A673 (cell line): ENCODE measurements around the gene PRKD1.

Experiments
- CTCF ChIP-seq: fragments of 300-800, 200-600 bp; sonication (generic); conservative IDR thresholded peaks from 2 replicates; pipeline ENCODE4 v1.5.1; 2017; ENCODE audit warnings: low read depth, mild to moderate bottlenecking, antibody characterized with exemption, low read length, moderate library complexity, mixed read lengths
- EZH2 ChIP-seq: fragments of 200-600 bp; sonication (generic); IDR thresholded peaks from 2 replicates; pipeline ENCODE4 v1.6.1; 2017; ENCODE audit warnings: borderline replicate concordance, low read depth, mild to moderate bottlenecking, mixed read lengths, antibody characterized with exemption, low read length; ENCODE audit not compliant: poor library complexity, severe bottlenecking

DNA sequence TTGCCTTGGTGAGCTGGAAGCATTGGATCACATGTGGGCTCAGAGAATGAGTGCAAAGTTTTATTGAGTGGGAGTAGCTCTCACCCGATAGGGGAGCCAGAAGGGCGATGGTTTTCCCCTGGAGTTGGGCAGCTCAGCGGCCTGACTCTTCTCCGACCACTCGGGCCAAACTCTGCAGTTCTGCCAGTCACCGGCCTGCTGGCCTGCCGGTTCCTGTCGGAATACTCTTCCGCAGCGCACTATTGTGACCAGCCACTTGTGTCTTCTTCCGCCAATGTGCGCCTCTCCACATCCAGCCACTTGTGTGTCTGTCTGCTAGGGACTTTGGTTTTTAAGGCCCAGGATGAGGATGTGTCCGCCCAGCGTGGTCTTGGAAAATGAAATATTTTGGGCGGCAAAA lies 43.5 kb upstream of the PRKD1 start:
- no peak for TF ChIP-seq CTCF
- no peak for TF ChIP-seq EZH2
